OCI-LY3 (cell line): ENCODE measurements around the gene TBC1D4.

ENCODE experiments used
- H2AFZ ChIP-seq: fragments of 200-600, 300-600 bp; shearing (Covaris generic); 2 replicates; pipeline ENCODE4 v1.6.0; 2014; ENCODE audit warnings: antibody characterized with exemption, low read depth, low read length
- H3K27ac ChIP-seq: fragments of 200-600, 300-600 bp; sonication (generic); 2 replicates; pipeline ENCODE4 v1.5.1; 2014; ENCODE audit warnings: mild to moderate bottlenecking, low read length, moderate library complexity, mixed read lengths
- H3K27me3 ChIP-seq: fragments of 200-600, 300-600 bp; sonication (generic); 2 replicates; pipeline ENCODE4 v1.6.1; 2014; ENCODE audit warnings: low read depth, low read length, mixed read lengths
- H3K36me3 ChIP-seq: fragments of 200-600, 300-600 bp; sonication (generic); replicated peaks from 2 replicates; pipeline ENCODE3; 2014; ENCODE audit warnings: low read depth, low read length, mixed read lengths
- H3K4me1 ChIP-seq: fragments of 300-600, 200-600 bp; sonication (generic); 2 replicates; pipeline ENCODE4 v1.6.1; 2014; ENCODE audit warnings: low read length, mixed read lengths
- H3K4me2 ChIP-seq: fragments of 200-600, 300-600 bp; sonication (generic); 2 replicates; pipeline ENCODE4 v1.6.1; 2014; ENCODE audit warnings: low read length, mixed read lengths
- H3K4me3 ChIP-seq: fragments of 300-600, 200-600 bp; sonication (generic); 2 replicates; pipeline ENCODE4 v1.5.1; 2014; ENCODE audit warnings: antibody characterized with exemption, mild to moderate bottlenecking, low read length, moderate library complexity
- H3K79me2 ChIP-seq: fragments of 300-600, 200-600 bp; shearing (Covaris generic); 2 replicates; pipeline ENCODE4 v1.6.1; 2014; ENCODE audit warnings: mild to moderate bottlenecking, low read length, mixed read lengths
- H3K9ac ChIP-seq: fragments of 300-600, 200-600 bp; shearing (Covaris generic); 2 replicates; pipeline ENCODE4 v1.6.0; 2014; ENCODE audit warnings: mild to moderate bottlenecking, low read length, moderate library complexity
- H3K9me3 ChIP-seq: fragments of 200-600, 300-600 bp; shearing (Covaris generic); 2 replicates; pipeline ENCODE4 v1.6.1; 2014; ENCODE audit warnings: low read length, mixed read lengths; ENCODE audit not compliant: insufficient read depth
- H4K20me1 ChIP-seq: fragments of 200-600, 300-600 bp; sonication (generic); 2 replicates; pipeline ENCODE4 v1.6.1; 2016; ENCODE audit warnings: low read length, mixed read lengths; ENCODE audit not compliant: insufficient read depth
- CTCF ChIP-seq: fragments of 200-600, 300-600 bp; sonication (generic); IDR thresholded peaks from 2 replicates; pipeline ENCODE4 v1.5.1; 2014; ENCODE audit warnings: antibody characterized with exemption, low read length, low read depth
- EZH2phosphoT487 ChIP-seq: fragments of 200-600 bp; shearing (Covaris generic); IDR thresholded peaks from 2 replicates; pipeline ENCODE4 v1.6.1; 2018; ENCODE audit warnings: antibody characterized with exemption, mixed run types, low read depth

The TBC1D4 gene

GRCh38 chr13:75458696-75459422, 23.1 kb downstream of the TBC1D4 start:
- no peaks in the 10 kb centered on the region for H3K36me3 ChIP-seq
- no peak overlapping the region for H2AFZ ChIP-seq
- TF ChIP-seq CTCF (no peak), EZH2phosphoT487 (no peak)
- no peak overlapping the region for H3K4me2 ChIP-seq
- no peak overlapping the region for H3K9ac ChIP-seq
- H4K20me1 ChIP-seq: no peaks in the 10 kb centered on the region
- H3K79me2 ChIP-seq: no peaks in the 10 kb centered on the region
- H3K9me3 ChIP-seq: no peaks in the 10 kb centered on the region
- H3K27ac ChIP-seq: no peak overlapping the region
- H3K4me1 ChIP-seq: no peaks in the 10 kb centered on the region
- H3K4me3 ChIP-seq: no peak overlapping the region
- H3K27me3 ChIP-seq: no peaks in the 10 kb centered on the region

GRCh38 chr13:75455962-75456361, 26.0 kb downstream of the TBC1D4 start:
- Histone ChIP-seq H3K27ac (no peak overlapping the region), H4K20me1 (no peaks in the 10 kb centered on the region), H2AFZ (no peak overlapping the region), H3K27me3 (no peaks in the 10 kb centered on the region), H3K4me3 (no peak overlapping the region), H3K9ac (no peak overlapping the region), H3K4me1 (no peaks in the 10 kb centered on the region), H3K9me3 (no peaks in the 10 kb centered on the region), H3K4me2 (no peak overlapping the region), H3K79me2 (no peaks in the 10 kb centered on the region), H3K36me3 (no peaks in the 10 kb centered on the region)
- no peak for TF ChIP-seq CTCF
- no peak for TF ChIP-seq EZH2phosphoT487

- Histone ChIP-seq H2AFZ (no peak overlapping the region), H3K27me3 (no peaks in the 10 kb centered on the region), H3K36me3 (no peaks in the 10 kb centered on the region), H4K20me1 (no peaks in the 10 kb centered on the region), H3K4me1 (no peaks in the 10 kb centered on the region), H3K79me2 (no peaks in the 10 kb centered on the region), H3K4me2 (no peak overlapping the region), H3K9me3 (no peaks in the 10 kb centered on the region), H3K4me3 (no peak overlapping the region), H3K9ac (no peak overlapping the region), H3K27ac (no peak overlapping the region)
- TF ChIP-seq CTCF (no peak), EZH2phosphoT487 (no peak)
Measured at GRCh38 chr13:75454497-75454896, 27.5 kb downstream of the TBC1D4 start.

- Histone ChIP-seq H3K27ac (no peak overlapping the region), H3K9ac (no peak overlapping the region), H4K20me1 (no peaks in the 10 kb centered on the region), H2AFZ (no peak overlapping the region), H3K4me2 (no peak overlapping the region), H3K79me2 (no peaks in the 10 kb centered on the region), H3K27me3 (no peaks in the 10 kb centered on the region), H3K36me3 (no peaks in the 10 kb centered on the region), H3K9me3 (no peaks in the 10 kb centered on the region), H3K4me1 (no peaks in the 10 kb centered on the region), H3K4me3 (no peak overlapping the region)
- TF ChIP-seq CTCF (no peak), EZH2phosphoT487 (no peak)
Measured at GRCh38 chr13:75452564-75452963, 29.4 kb downstream of the TBC1D4 start.
